Heart left ventricle (tissue), 16 donors: Measurements from ENCODE around the gene FCN1. TPM values are rescaled to one million over a fixed set of nuclear protein-coding genes. Genes with fewer than 3 reads are reported as not detected.

Source experiments
- ATAC-seq, 4 donors: fragments of 200-7000 bp; cut with Tn5 transposase; one replicate each; pipeline ENCODE4 v1.9.1; 2020 to 2022; ENCODE audit warnings: moderate library complexity in 4 of 4, mild to moderate bottlenecking in 3 of 4, moderate number of reproducible peaks in 1 of 4
- DNase-seq, 5 donors: peaks; one replicate each; pipeline ENCODE4 v3.0.0-alpha.2; 2020
- H3K27ac ChIP-seq, 12 donors: fragments of 200-600 bp; sonication (generic) in 4 of 12; one replicate each; pipeline versions ENCODE4 v1.5.0 to v1.8.0; 2016 to 2022; ENCODE audit warnings: mild to moderate bottlenecking in 2 of 12
- H3K27me3 ChIP-seq, 9 donors: fragments of 200-600 bp; sonication (generic) in 2 of 9; one replicate each; pipeline versions ENCODE4 v1.5.1 to v1.8.0; 2016 to 2022; ENCODE audit warnings: mild to moderate bottlenecking in 3 of 9
- H3K36me3 ChIP-seq, 9 donors: fragments of 200-600 bp; sonication (generic) in 2 of 9; one replicate each; pipeline versions ENCODE4 v1.5.0 to v1.8.0; 2018 to 2022; ENCODE audit warnings: mild to moderate bottlenecking in 2 of 9
- H3K4me1 ChIP-seq, 12 donors: fragments of 200-600 bp; sonication (generic) in 4 of 12; one replicate each; pipeline versions ENCODE4 v1.5.0 to v1.8.0; 2016 to 2022; ENCODE audit warnings: mild to moderate bottlenecking in 3 of 12
- H3K4me3 ChIP-seq, 12 donors: fragments of 200-600 bp; sonication (generic) in 4 of 12; one replicate each; pipeline versions ENCODE4 v1.5.0 to v1.8.0; 2017 to 2022; ENCODE audit warnings: mild to moderate bottlenecking in 9 of 12, moderate library complexity in 4 of 12
- H3K9me3 ChIP-seq, 12 donors: fragments of 200-600 bp; sonication (generic) in 4 of 12; one replicate each; pipeline versions ENCODE4 v1.5.0 to v1.8.0; 2016 to 2022; ENCODE audit warnings: mild to moderate bottlenecking in 1 of 12
- CTCF ChIP-seq, 12 donors: fragments of 200-600 bp; sonication (generic) in 4 of 12; IDR thresholded peaks; one replicate each; pipeline versions ENCODE4 v1.5.0 to v1.8.0; 2018 to 2022; ENCODE audit warnings: antibody characterized with exemption in 12 of 12, mild to moderate bottlenecking in 5 of 12
- POLR2A ChIP-seq, 2 donors: fragments of 450-650 bp; IDR thresholded peaks; one replicate each; pipeline ENCODE4 v1.6.1; 2017; ENCODE audit warnings: antibody characterized with exemption in 2 of 2, mild to moderate bottlenecking in 2 of 2, moderate library complexity in 2 of 2
- WGBS, 4 donors: extraction: QIAGEN DNeasy Blood & Tissue Kit in 2 of 4; methylation state at CpG; one replicate each; pipeline versions ENCODE4 v1.1.5 to v1.1.7; 2013 to 2018; 5-methylcytosine and 5-hydroxymethylcytosine counted together
- intact Hi-C, 10 donors: fragments of 100-400 bp; cut with DNase I; formaldehyde crosslinking; loops; one replicate each; pipeline versions ENCODE4 v1.11.1 to v1.14.2; 2022
- polyA plus RNA-seq, 2 donors: library from polyadenylated mRNA; stranded (reverse); fragments of 200-250 nt; gene quantifications; one replicate each; pipeline ENCODE4 v1.2.3, GENCODE V29; 2013
- total RNA-seq, 9 donors: library from RNA; depleted of rRNA in 2 of 9; stranded (reverse); fragments of >200 nt in 2 of 9; fragmentation: NEBNext Ultra II Directional in 3 of 9; extraction: Animal tissue kit (Norgen Biotek cat#: 25700) in 3 of 9; gene quantifications; one replicate each; pipeline versions ENCODE4 v1.1.0 to v1.2.4, GENCODE V29; 2016 to 2023
- donor health status: ischemic (EF 13 %, LVEDD 7.1; RV severe dilation, severe dysfunction).
- donor health status: healthy with polysubstance abuse.
- donor health status: DM: no; HTN: yes; CAD: no.
- donor health status: DM: no; HTN: no; CAD: no.
- donor health status: ischemic (EF 25% LVEDD 6.9; RV normal size, moderate dysfunction).
- donor health status: ischemic (EF 25% LVEDD 5.7; RV mildly dilated, moderate dysfunction).
- donor health status: healthy.
- donor health status: DM: yes; HTN: yes; CAD: no.
- donor health status: ischemic (EF 35%, LVEDD 5.7; RV mildly dilated, moderate dysfunction).
- donor health status: nonischemic (EF 11% LVEDD 7.7; RV severe dilation, severe dysfunction).
- donor health status: DM: yes; HTN: yes; CAD: no.
- donor health status: PGD.
- donor health status: ischemic (EF 29% LVEDD 5.4; RV normal size, mild dysfunction).
- donor health status: nonischemic (EF 23%, LVEDD 6.1; RV moderate dilation, normal function).

Gene FCN1
- total and polyA plus RNA-seq, 11 donors: 0.81 to 87.5 (median 1.6) TPM

GRCh38 chr9:134887686-134888602, 29.8 kb downstream of the FCN1 start:
- peak in 1 of 5 donors; percentile 19 for DNase-seq
- peaks cover 0 to 26% (median 0%) of the 10 kb centered on the region in 12 donors for H3K4me1 ChIP-seq
- TF ChIP-seq CTCF (IDR thresholded peaks at IDR 0.05) (no peak), POLR2A (IDR thresholded peaks at IDR 0.05) (no peak)
- peak in 1 of 4 donors; percentile 9 for ATAC-seq
- WGBS, 4 donors: 71 to 84% (median 75%) methylated on average over 25 to 27 of the region's 27 CpGs
- H3K36me3 ChIP-seq: no peaks in the 10 kb centered on the region
- H3K9me3 ChIP-seq: no peaks in the 10 kb centered on the region
- H3K27ac ChIP-seq: no peak overlapping the region
- peaks cover 0 to 7% (median 0%) of the 10 kb centered on the region in 9 donors for H3K27me3 ChIP-seq
- intact Hi-C loops: no loop called here
- H3K4me3 ChIP-seq: no peak overlapping the region

GRCh38 chr9:134887219-134887618, 30.5 kb downstream of the FCN1 start:
- H3K27me3 ChIP-seq: peaks cover 0 to 7% (median 0%) of the 10 kb centered on the region in 9 donors
- H3K36me3 ChIP-seq: no peaks in the 10 kb centered on the region
- H3K4me3 ChIP-seq: no peak overlapping the region
- 89 to 94% (median 92%) methylated on average over 10 of the region's 10 CpGs for WGBS, 4 donors
- intact Hi-C loops: no loop called here
- no peaks in the 10 kb centered on the region for H3K9me3 ChIP-seq
- DNase-seq: no peak
- TF ChIP-seq CTCF (IDR thresholded peaks at IDR 0.05): no peak
- no peak for ATAC-seq
- peaks cover 0 to 25% (median 0%) of the 10 kb centered on the region in 12 donors for H3K4me1 ChIP-seq
- no peak overlapping the region for H3K27ac ChIP-seq

- 91 to 94% (median 92%) methylated on average over 9 to 11 of the region's 11 CpGs for WGBS, 4 donors
- no peak for TF ChIP-seq CTCF (IDR thresholded peaks at IDR 0.05)
- TF ChIP-seq POLR2A (IDR thresholded peaks at IDR 0.05): no peak
- intact Hi-C loops: no loop called here
- Histone ChIP-seq H3K9me3 (no peaks in the 10 kb centered on the region), H3K4me1 (peaks cover 0 to 17% (median 0%) of the 10 kb centered on the region in 12 donors), H3K27me3 (peaks cover 0 to 7% (median 0%) of the 10 kb centered on the region in 9 donors), H3K27ac (no peak overlapping the region), H3K4me3 (no peak overlapping the region), H3K36me3 (no peaks in the 10 kb centered on the region)
- peak in 1 of 4 donors; percentile 19 for ATAC-seq
- no peak for DNase-seq
Measured at GRCh38 chr9:134886413-134886913, 31.2 kb downstream of the FCN1 start.

- Histone ChIP-seq H3K36me3 (no peaks in the 10 kb centered on the region), H3K27ac (no peak overlapping the region), H3K27me3 (peaks cover 0 to 7% (median 0%) of the 10 kb centered on the region in 9 donors), H3K4me1 (peaks cover 0 to 11% (median 0%) of the 10 kb centered on the region in 12 donors), H3K9me3 (no peaks in the 10 kb centered on the region), H3K4me3 (no peak overlapping the region)
- WGBS, 4 donors: 89 to 94% (median 94%) methylated on average over 9 to 24 of the region's 24 CpGs
- intact Hi-C loops: no loop called here
- DNase-seq: no peak
- no peak for TF ChIP-seq CTCF (IDR thresholded peaks at IDR 0.05)
- TF ChIP-seq POLR2A (IDR thresholded peaks at IDR 0.05): no peak
- ATAC-seq: no peak
Measured at GRCh38 chr9:134885679-134886412, 31.9 kb downstream of the FCN1 start.
